Upper lobe of left lung (tissue), 6 donors: Measurements from ENCODE around the gene HHAT. TPM values are rescaled to one million over a fixed set of nuclear protein-coding genes. Genes with fewer than 3 reads are reported as not detected.

ENCODE experiments used
- ATAC-seq, 2 donors: fragments of 200-7000 bp; cut with Tn5 transposase; one replicate each; pipeline ENCODE4 v1.9.1; 2022; ENCODE audit warnings: mild to moderate bottlenecking in 2 of 2, moderate library complexity in 2 of 2; ENCODE audit not compliant: low FRiP score in 2 of 2
- DNase-seq, 2 donors: peaks; one replicate each; pipeline ENCODE4 v3.0.0-alpha.2; 2019 to 2020
- H3K27ac ChIP-seq, 4 donors: fragments of 200-600 bp; sonication (generic); one replicate each; pipeline ENCODE4 v1.5.1; 2016 to 2019
- H3K27me3 ChIP-seq, 4 donors: fragments of 200-600 bp; sonication (generic); one replicate each; pipeline ENCODE4 v1.5.1; 2017 to 2019
- H3K36me3 ChIP-seq, 4 donors: fragments of 200-600 bp; sonication (generic); one replicate each; pipeline ENCODE4 v1.5.1; 2016 to 2019
- H3K4me1 ChIP-seq, 4 donors: fragments of 200-600 bp; sonication (generic); one replicate each; pipeline ENCODE4 v1.5.1; 2018 to 2019
- H3K4me3 ChIP-seq, 4 donors: fragments of 200-600 bp; sonication (generic); one replicate each; pipeline ENCODE4 v1.5.1; 2017 to 2019; ENCODE audit warnings: mild to moderate bottlenecking in 2 of 4, moderate library complexity in 1 of 4
- H3K9me3 ChIP-seq, 4 donors: fragments of 200-600 bp; sonication (generic); one replicate each; pipeline ENCODE4 v1.5.1; 2018 to 2019
- EP300 ChIP-seq, 4 donors: sonication (generic); formaldehyde crosslinking; IDR thresholded peaks; one replicate each; pipeline ENCODE4 v1.5.1; 2017; ENCODE audit warnings: antibody characterized with exemption in 4 of 4, control low read depth in 2 of 4
- POLR2A ChIP-seq, 4 donors: fragments of 450-650 bp; IDR thresholded peaks; one replicate each; pipeline ENCODE4 v1.5.1; 2016 to 2017; ENCODE audit warnings: antibody characterized with exemption in 4 of 4, mild to moderate bottlenecking in 2 of 4
- POLR2AphosphoS5 ChIP-seq, 2 donors: sonication (generic); formaldehyde crosslinking; IDR thresholded peaks; one replicate each; pipeline ENCODE4 v1.5.1; 2017; ENCODE audit warnings: antibody characterized with exemption in 2 of 2
- WGBS, 2 donors: methylation state at CpG; one replicate each; pipeline ENCODE4 v1.1.5; 2017 to 2018; 5-methylcytosine and 5-hydroxymethylcytosine counted together
- total RNA-seq, 6 donors: library from RNA; depleted of rRNA in 4 of 6; stranded (reverse); fragments of >200 nt in 4 of 6; gene quantifications; one replicate each; pipeline versions ENCODE4 v1.1.0 to v1.2.1, GENCODE V29; 2016 to 2021
- TF ChIP-seq, protein P1 (sequence below), 6 experiments: fragments of 450-650 bp in 4 of 6; fragments of 200-600 bp in 2 of 6; sonication (generic) in 2 of 6; IDR thresholded peaks; one replicate each; pipeline ENCODE4 v1.5.1; 2016 to 2019; ENCODE audit warnings: antibody characterized with exemption in 6 of 6
- donor health status: DM: no; HTN: no; CAD: no; lungs with moderate emphysema.
- donor health status: DM: no; HTN: yes; CAD: no; lungs with severe emphysema.

Gene HHAT
- total RNA-seq, 6 donors from 2014 or later: 4.6 to 8.1 (median 5.7) TPM

DNA sequence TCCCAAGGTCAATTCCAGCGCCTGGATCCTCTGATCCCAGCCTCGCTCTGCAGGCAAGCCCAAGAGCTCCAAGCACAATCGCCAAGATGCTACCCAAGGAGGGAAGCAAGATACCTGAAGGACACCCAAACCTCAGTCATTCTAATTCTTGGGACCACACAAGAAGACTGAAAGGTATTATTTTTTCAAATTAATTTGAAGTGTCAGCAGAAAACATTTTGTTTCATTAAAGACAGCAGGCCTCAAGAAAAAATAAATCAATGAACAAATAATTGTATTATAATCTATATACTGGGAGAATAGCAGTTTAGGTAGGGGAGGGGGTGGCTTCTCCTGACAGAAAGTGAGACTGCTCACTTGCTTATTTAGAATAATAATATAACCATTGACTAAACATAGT lies 347.8 kb downstream of the HHAT start:
- DNase-seq (no peak), ATAC-seq (no peak)
- Histone ChIP-seq H3K4me3 (no peak overlapping the region), H3K36me3 (no peaks in the 10 kb centered on the region), H3K9me3 (no peaks in the 10 kb centered on the region), H3K4me1 (no peaks in the 10 kb centered on the region), H3K27ac (no peak overlapping the region), H3K27me3 (no peaks in the 10 kb centered on the region)
- TF ChIP-seq, protein P1, sequence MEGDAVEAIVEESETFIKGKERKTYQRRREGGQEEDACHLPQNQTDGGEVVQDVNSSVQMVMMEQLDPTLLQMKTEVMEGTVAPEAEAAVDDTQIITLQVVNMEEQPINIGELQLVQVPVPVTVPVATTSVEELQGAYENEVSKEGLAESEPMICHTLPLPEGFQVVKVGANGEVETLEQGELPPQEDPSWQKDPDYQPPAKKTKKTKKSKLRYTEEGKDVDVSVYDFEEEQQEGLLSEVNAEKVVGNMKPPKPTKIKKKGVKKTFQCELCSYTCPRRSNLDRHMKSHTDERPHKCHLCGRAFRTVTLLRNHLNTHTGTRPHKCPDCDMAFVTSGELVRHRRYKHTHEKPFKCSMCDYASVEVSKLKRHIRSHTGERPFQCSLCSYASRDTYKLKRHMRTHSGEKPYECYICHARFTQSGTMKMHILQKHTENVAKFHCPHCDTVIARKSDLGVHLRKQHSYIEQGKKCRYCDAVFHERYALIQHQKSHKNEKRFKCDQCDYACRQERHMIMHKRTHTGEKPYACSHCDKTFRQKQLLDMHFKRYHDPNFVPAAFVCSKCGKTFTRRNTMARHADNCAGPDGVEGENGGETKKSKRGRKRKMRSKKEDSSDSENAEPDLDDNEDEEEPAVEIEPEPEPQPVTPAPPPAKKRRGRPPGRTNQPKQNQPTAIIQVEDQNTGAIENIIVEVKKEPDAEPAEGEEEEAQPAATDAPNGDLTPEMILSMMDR (IDR thresholded peaks at IDR 0.05): no peak
- TF ChIP-seq POLR2AphosphoS5 (IDR thresholded peaks at IDR 0.05) (no peak), POLR2A (IDR thresholded peaks at IDR 0.05) (no peak), EP300 (IDR thresholded peaks at IDR 0.05) (no peak)
- WGBS, 2 donors: 90 to 98% methylated on average over 3 of the region's 3 CpGs

DNA sequence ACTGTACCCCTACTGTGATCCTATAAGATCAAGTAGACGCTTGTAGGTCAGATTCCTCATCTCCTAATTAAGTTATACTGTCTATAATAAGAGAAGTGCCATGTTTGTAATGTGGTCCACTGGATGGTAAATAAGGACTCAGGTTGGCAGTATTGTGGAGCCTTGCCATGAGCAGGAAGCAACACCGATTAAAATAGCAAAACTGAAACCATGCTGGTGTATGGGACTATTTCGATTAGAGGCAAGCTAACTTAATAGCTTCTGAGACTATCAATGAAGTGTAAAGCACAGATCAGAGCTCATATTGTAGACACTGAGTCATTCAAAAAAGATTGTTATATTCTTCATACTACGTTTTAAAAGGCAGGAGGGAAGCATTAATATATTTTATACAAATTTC lies 348.8 kb downstream of the HHAT start:
- Histone ChIP-seq H3K4me3 (no peak overlapping the region), H3K4me1 (no peaks in the 10 kb centered on the region), H3K27ac (no peak overlapping the region), H3K27me3 (no peaks in the 10 kb centered on the region), H3K9me3 (no peaks in the 10 kb centered on the region), H3K36me3 (no peaks in the 10 kb centered on the region)
- 80 to 90% methylated on average over 4 of the region's 4 CpGs for WGBS, 2 donors
- no peak for ATAC-seq
- TF ChIP-seq POLR2AphosphoS5 (IDR thresholded peaks at IDR 0.05): no peak
- DNase-seq: no peak

DNA sequence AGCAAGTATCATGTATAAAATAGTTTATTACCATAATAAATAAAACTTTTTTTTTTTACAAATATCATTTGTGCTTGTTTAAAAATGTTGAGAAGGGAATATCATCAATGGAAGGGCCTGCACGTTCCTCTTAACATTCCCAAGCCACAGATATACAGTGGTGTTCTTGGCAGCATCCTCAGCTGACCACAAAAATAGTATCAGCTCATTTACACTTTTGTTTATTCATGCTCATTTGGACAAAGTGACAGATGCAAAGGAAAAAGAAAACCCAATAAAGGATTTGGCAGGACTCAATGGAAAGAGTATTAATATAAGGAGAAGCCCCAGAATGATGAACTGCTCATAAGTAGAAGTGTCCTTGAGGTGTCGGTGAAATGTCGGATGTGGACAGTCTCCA lies 349.6 kb downstream of the HHAT start:
- 86 to 89% methylated on average over 3 of the region's 3 CpGs for WGBS, 2 donors
- Histone ChIP-seq H3K27me3 (no peaks in the 10 kb centered on the region), H3K9me3 (no peaks in the 10 kb centered on the region), H3K4me1 (no peaks in the 10 kb centered on the region), H3K4me3 (no peak overlapping the region), H3K36me3 (no peaks in the 10 kb centered on the region), H3K27ac (no peak overlapping the region)
- DNase-seq: no peak
- TF ChIP-seq POLR2AphosphoS5 (IDR thresholded peaks at IDR 0.05) (no peak), POLR2A (IDR thresholded peaks at IDR 0.05) (no peak), EP300 (IDR thresholded peaks at IDR 0.05) (no peak)
- TF ChIP-seq, protein P1 (IDR thresholded peaks at IDR 0.05): no peak
- no peak for ATAC-seq

DNA sequence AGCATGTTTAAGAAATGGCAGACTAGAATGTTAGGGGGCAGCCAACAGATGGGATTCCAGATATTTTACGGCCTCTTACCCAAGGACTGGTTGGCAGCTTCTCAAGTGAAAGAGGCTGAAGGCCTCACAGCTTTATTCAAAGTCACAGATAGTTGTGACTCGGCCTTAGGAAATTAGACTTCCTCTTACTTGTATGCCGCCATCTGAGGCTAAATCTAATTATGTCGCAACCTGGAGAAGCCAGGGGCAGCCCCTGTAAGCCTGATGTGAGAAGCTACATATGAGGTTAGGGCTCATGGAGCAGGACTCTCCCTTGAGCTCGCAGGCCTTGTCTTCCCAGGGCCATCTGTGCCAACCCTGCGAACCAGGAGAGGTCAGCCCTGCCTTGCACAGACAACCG lies 352.5 kb downstream of the HHAT start:
- no peak for DNase-seq
- Histone ChIP-seq H3K27me3 (no peaks in the 10 kb centered on the region), H3K4me3 (no peak overlapping the region), H3K9me3 (no peaks in the 10 kb centered on the region), H3K4me1 (no peaks in the 10 kb centered on the region), H3K27ac (no peak overlapping the region), H3K36me3 (no peaks in the 10 kb centered on the region)
- no peak for ATAC-seq
- TF ChIP-seq POLR2AphosphoS5 (IDR thresholded peaks at IDR 0.05) (no peak), EP300 (IDR thresholded peaks at IDR 0.05) (no peak), POLR2A (IDR thresholded peaks at IDR 0.05) (no peak)
- TF ChIP-seq, protein P1 (IDR thresholded peaks at IDR 0.05): no peak
- WGBS, 2 donors: 77 to 79% methylated on average over 6 to 7 of the region's 7 CpGs

DNA sequence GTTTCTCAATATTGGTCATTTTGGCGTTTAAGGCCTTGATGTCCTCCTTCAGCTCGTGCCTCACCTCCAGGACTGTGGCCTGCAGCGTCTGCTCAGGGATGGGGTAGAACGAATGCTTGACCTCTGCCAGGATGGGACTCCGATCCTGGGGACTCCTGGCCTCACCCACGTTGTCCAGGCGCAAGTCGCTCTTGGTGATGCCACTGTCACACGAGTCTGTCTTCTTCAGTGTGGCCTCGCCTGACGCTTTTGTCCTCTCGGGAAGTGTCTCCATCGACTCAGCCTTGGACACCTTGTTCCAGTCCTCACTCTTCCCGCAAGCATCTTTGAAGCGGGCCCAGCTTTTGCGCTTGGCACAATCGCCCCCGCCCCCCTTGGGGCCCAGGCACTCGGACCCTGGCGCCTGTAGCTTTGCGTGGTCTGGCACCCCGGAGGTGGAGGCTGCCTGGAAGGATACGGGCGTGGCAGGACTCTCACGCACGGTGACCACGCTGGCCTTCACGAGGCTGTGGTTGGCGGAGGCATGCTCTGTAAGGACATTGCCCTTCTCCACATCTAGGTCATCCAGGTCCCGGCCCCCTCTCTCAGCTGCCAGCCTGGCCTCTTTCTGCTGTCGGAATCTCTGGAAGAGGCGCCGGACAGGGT lies 354.8 kb downstream of the HHAT start:
- no peak overlapping the region for H3K4me3 ChIP-seq
- H3K4me1 ChIP-seq: no peaks in the 10 kb centered on the region
- DNase-seq (peak in 1 of 2 donors; percentile 72), ATAC-seq (no peak)
- H3K9me3 ChIP-seq: no peaks in the 10 kb centered on the region
- TF ChIP-seq EP300 (IDR thresholded peaks at IDR 0.05) (no peak), POLR2AphosphoS5 (IDR thresholded peaks at IDR 0.05) (no peak), POLR2A (IDR thresholded peaks at IDR 0.05) (no peak)
- TF ChIP-seq, protein P1 (IDR thresholded peaks at IDR 0.05): no peak
- no peaks in the 10 kb centered on the region for H3K36me3 ChIP-seq
- H3K27me3 ChIP-seq: no peaks in the 10 kb centered on the region
- 96 to 97% methylated on average over 26 to 33 of the region's 33 CpGs for WGBS, 2 donors
- H3K27ac ChIP-seq: no peak overlapping the region
